CD4-positive, alpha-beta T cell treated with Interleukin-21 for 1 hour (primary cell): Measurements from ENCODE around the gene LRRC18.

Experiments
- DNase-seq: peaks from one replicate; pipeline ENCODE4 v3.0.0-alpha.2; 2020

LRRC18 gene

DNA sequence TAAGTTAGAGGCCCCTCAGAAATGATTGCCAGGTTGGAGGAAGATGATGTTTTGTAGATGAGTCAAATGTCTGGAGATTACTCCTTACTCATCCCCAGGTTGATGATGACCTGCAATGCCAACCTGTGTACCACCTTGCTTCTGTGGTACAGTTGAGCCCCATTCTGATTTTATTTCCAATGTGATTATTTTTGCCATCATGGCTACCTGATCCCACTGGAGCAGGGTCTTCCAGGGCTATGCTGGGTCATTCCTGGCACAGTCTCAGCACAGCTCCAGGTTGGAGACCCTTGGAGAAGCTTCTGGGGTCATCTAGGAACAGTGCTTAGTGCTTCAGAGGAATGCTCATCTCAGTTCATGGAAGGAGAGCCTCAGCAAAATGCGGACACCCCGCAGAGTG lies 34.3 kb downstream of the LRRC18 start:
- no peak for DNase-seq

GRCh38 chr10:48904861-48905260 lies 34.8 kb downstream of the LRRC18 start:
- no peak for DNase-seq

DNA sequence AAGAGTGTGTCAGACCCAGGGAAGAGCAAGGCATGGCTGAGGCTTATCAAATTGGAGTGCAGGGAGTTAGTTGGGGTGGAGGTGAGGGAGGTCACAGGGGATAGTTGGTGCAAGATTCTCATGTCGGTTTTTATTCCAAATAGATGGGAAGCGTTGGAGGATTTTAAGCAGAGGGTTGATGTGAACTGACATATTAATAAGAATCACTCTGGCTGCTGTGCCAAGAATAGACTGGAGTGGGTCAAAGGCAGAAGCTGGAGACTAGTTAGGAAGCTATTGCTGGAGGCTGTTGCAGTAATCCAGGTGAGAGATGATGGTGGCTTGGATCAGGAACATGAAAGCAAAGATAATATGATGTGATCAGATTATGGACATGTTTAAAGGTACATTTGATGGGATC lies 36.5 kb downstream of the LRRC18 start:
- no peak for DNase-seq

- no peak for DNase-seq
Measured at GRCh38 chr10:48902096-48902495, 37.5 kb downstream of the LRRC18 start.

GRCh38 chr10:48901319-48901718 lies 38.3 kb downstream of the LRRC18 start:
- DNase-seq, result no peak

DNA sequence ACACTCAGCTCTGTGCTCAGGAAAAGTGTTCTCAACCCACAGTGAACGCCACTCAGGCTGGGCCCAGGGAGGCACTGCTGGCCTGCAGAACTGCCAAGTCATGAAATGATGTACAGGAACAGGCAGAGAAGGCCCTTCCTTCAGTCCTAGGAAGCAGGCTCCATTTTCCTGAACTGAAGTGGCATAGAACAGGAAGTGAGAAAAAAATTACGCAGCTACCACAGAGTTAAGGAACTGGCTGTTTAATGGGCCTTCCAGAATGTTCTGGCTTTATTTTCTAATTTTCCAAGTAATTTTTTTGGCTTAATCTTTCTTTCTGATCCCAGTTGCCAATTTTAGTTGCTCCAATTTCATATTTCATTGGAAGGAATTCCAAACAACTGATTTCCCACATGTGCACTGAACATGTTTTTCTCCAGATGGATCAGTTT lies 39.3 kb downstream of the LRRC18 start:
- no peak for DNase-seq

- no peak for DNase-seq
Measured at GRCh38 chr10:48899781-48900180, 39.9 kb downstream of the LRRC18 start.

GRCh38 chr10:48898426-48898825 lies 41.2 kb downstream of the LRRC18 start:
- DNase-seq, result no peak

DNA sequence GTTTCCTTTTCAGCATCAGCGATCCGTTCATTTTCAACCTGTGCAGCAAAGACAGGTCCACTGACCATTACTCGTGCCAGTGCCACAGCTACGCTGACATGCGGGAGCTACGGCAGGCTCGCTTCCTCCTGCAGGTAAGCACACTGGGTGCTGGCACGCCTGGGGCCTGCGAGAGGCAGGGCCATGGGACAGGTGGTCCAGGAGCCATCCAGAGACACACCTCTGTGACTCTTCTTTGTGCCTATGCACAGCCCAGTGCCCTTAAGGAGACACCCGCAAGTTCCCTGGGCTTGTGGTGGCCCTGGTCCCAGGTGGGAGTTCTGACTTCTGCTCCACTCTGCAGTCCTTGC lies 42.2 kb downstream of the LRRC18 start:
- DNase-seq, result no peak

DNA sequence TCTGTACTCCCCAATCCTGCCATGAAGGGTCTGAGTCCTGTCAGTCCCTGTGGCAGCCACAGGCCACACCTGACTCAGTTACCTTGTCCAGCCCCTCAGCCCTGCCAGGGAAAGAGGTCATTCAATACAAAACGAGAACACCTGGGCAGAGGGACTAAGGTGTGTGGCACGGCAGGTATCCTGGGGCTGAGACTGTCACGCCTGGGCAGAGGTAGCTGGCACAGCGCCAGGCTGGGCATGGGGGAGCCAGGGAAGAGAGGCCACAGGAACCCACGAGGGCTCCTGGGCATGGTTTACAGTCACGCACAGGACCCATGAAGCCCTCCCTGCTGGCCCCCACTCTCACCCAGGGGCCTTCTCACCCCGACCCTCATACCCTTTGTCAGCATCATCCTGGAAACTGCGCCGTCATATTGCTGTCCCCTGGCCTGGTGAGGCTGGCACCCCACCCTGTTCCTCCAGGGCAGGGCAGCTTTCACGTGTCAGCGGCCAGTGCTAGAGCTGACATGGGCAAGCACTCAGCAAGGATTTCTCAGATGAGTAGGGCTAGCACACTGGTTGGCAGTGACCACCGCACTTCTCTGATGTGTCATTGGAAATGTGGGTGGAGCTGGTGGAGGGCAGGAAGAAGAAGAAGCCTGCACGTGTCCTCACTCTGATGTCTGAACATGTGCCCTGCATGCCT lies 42.7 kb downstream of the LRRC18 start:
- no peak for DNase-seq

DNA sequence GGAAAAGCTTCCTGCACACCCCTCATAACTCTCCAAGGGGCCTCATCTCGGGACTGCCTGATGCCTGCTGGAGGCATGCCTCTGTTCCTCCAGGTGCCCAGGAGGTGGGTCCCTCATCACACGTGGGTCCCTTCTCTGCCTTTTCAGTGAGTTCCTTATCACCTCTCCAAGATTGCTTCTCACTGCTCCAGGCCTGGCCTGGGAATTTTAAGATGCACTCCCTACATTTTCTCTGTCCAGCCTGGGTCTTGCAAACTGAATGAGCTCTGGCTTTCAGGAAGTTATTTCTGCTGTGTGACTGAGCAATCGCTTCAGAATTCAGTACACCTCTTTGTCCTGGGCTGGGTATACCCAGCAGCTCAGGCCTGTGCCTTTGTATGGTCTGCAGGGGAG lies 43.8 kb downstream of the LRRC18 start:
- no peak for DNase-seq

DNA sequence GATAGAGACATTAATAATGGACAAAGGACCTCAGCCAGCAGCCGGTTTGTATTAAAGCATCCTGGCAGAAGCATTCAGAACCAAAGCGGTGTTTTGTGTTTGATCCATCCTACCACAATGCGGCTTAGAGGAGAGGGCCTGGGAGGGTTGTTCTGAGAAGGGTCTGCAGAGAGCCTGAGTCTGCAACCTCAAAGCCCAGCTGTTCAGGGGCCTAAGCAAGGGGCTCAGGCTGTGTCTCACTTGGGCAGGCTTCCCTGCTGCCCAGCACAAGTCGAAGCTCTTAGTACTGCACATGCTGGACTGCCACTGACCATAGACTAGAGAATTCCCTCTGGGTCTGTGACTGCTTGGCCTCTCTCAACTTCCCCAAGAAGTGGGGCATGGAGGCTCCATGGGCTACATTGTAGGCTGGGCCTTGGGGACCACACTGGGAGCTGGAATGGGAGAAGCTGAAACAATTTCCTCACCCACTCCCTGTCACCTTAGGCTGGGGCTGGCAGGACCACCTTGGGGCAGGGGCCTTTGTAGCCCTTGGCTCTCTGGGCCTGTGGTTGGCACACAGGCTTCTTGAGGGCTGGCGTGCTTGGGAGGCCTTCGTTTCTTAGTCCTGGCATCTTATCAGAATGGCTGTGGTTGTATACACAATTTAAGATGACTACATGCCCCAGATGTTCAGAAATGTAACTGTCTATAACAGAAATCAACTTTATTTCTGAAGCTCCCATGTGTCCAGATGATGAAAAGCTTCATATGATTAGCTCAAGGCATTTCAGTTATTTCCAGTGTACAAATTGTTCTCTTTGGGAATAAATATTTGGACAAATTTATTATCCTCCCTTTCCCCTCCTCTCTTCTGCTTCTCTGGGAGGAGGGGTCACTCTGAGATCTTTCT lies 44.5 kb downstream of the LRRC18 start:
- DNase-seq, result no peak

DNA sequence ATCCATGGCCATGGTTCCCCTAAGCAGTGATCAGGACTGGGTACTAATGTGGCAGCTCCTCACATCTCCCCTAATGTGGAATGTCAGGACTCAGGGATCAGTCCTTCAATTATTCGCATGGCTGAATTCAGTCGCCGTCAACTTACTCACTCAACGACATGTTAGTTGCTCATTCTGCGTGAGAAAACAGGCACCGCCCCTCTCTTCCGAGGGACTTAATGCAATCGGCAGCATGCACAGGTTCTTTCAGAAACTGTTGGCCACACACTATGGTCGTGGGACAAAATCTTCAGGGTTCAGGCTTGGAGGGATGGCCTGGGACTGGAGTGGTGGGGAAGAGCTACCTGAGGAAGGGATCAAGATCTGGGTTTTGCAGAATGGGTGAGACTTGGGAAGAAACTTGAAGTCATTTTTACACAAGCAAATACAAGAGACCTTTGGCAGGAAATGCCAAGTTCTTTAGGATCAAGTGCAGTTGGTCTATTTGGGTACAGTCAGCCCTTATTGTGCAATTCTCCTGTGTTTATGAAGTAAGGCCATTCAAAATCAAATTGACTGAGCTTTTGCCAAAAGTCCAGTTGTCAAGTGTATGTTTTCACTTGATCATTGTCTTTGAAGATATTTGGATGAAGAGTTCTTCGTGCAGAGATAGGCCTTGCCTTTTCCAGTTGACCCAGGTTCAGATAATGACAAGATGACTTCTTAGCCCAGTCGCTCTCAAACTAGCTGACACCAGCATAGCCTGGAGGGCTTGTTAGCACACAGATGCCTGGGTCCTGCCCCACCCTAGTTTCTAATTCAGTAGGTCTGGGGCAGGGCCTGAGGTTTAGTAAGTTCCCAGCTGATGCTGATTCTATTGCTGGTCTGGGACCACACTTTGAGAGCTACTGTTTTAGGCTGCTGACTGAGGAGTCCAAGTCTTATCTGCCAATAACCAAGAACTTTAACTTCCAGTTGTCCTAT lies 48.5 kb downstream of the LRRC18 start:
- no peak for DNase-seq

GRCh38 chr10:48887982-48888381 lies 51.7 kb downstream of the LRRC18 start:
- DNase-seq, result no peak

- no peak for DNase-seq
Measured at GRCh38 chr10:48885376-48885775, 54.3 kb downstream of the LRRC18 start.

- no peak for DNase-seq
Measured at GRCh38 chr10:48884179-48885045, 55.2 kb downstream of the LRRC18 start.

GRCh38 chr10:48883701-48884100 lies 55.9 kb downstream of the LRRC18 start:
- DNase-seq, result no peak

- DNase-seq, result no peak
Measured at GRCh38 chr10:48882881-48883280, 56.8 kb downstream of the LRRC18 start.

DNA sequence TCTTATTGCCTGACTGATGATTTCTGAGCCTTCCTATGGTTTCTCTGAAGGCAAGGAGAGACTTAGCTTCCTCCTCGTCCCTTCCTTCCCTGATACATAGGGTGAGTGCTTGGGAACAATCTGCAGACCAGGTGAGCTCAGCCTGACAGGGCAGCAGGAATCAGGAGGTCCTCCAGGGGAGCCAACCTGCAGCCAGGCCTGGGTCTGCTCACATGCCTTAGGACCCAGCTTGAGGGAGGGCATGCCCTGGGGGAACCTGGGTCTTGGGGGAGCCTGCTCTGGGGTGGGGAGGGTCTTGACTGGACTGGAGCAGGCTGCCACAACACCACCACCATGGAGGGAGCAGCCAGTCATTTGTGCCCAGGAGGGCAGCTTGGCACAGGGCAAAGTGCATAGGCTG lies 57.7 kb downstream of the LRRC18 start:
- no peak for DNase-seq

GRCh38 chr10:48880016-48880705 lies 59.5 kb downstream of the LRRC18 start:
- DNase-seq, result no peak

DNA sequence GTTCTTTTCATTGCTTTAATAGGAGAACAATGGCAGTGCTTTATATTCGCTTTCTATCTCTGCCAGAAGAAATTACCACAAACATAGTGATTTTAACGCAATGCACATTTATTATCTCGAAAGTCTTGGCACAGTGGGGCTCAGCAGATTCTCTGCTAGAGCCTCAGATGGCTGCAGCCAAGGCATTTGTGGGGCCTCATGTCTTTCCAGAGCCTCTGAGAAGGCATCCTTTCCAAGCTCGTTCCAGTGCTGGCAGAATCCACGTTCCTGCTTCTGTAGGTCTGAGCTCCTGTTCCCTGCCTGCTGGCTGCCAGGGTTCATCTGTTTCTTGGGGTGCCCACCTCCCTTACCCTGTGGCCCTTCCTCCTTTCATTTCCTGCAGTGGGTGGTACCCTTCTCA lies 60.2 kb downstream of the LRRC18 start:
- no peak for DNase-seq

- no peak for DNase-seq
Measured at GRCh38 chr10:48878091-48878490, 61.5 kb downstream of the LRRC18 start.
